Heart left ventricle (tissue), 16 donors: ENCODE measurements around the gene BNIP3. TPM values are rescaled to one million over a fixed set of nuclear protein-coding genes. Genes with fewer than 3 reads are reported as not detected.
A peak's percentile ranks its signal among the peaks of the same experiment; 100 is the strongest.

ENCODE experiments used
- ATAC-seq, 4 donors: fragments of 200-7000 bp; cut with Tn5 transposase; one replicate each; pipeline ENCODE4 v1.9.1; 2020 to 2022; ENCODE audit warnings: moderate library complexity in 4 of 4, mild to moderate bottlenecking in 3 of 4, moderate number of reproducible peaks in 1 of 4
- DNase-seq, 5 donors: peaks; one replicate each; pipeline ENCODE4 v3.0.0-alpha.2; 2020
- H3K27ac ChIP-seq, 12 donors: fragments of 200-600 bp; sonication (generic) in 4 of 12; one replicate each; pipeline versions ENCODE4 v1.5.0 to v1.8.0; 2016 to 2022; ENCODE audit warnings: mild to moderate bottlenecking in 2 of 12
- H3K27me3 ChIP-seq, 9 donors: fragments of 200-600 bp; sonication (generic) in 2 of 9; one replicate each; pipeline versions ENCODE4 v1.5.1 to v1.8.0; 2016 to 2022; ENCODE audit warnings: mild to moderate bottlenecking in 3 of 9
- H3K36me3 ChIP-seq, 9 donors: fragments of 200-600 bp; sonication (generic) in 2 of 9; one replicate each; pipeline versions ENCODE4 v1.5.0 to v1.8.0; 2018 to 2022; ENCODE audit warnings: mild to moderate bottlenecking in 2 of 9
- H3K4me1 ChIP-seq, 12 donors: fragments of 200-600 bp; sonication (generic) in 4 of 12; one replicate each; pipeline versions ENCODE4 v1.5.0 to v1.8.0; 2016 to 2022; ENCODE audit warnings: mild to moderate bottlenecking in 3 of 12
- H3K4me3 ChIP-seq, 12 donors: fragments of 200-600 bp; sonication (generic) in 4 of 12; one replicate each; pipeline versions ENCODE4 v1.5.0 to v1.8.0; 2017 to 2022; ENCODE audit warnings: mild to moderate bottlenecking in 9 of 12, moderate library complexity in 4 of 12
- H3K9me3 ChIP-seq, 12 donors: fragments of 200-600 bp; sonication (generic) in 4 of 12; one replicate each; pipeline versions ENCODE4 v1.5.0 to v1.8.0; 2016 to 2022; ENCODE audit warnings: mild to moderate bottlenecking in 1 of 12
- CTCF ChIP-seq, 12 donors: fragments of 200-600 bp; sonication (generic) in 4 of 12; IDR thresholded peaks; one replicate each; pipeline versions ENCODE4 v1.5.0 to v1.8.0; 2018 to 2022; ENCODE audit warnings: antibody characterized with exemption in 12 of 12, mild to moderate bottlenecking in 5 of 12
- POLR2A ChIP-seq, 2 donors: fragments of 450-650 bp; IDR thresholded peaks; one replicate each; pipeline ENCODE4 v1.6.1; 2017; ENCODE audit warnings: antibody characterized with exemption in 2 of 2, mild to moderate bottlenecking in 2 of 2, moderate library complexity in 2 of 2
- WGBS, 4 donors: extraction: QIAGEN DNeasy Blood & Tissue Kit in 2 of 4; methylation state at CpG; one replicate each; pipeline versions ENCODE4 v1.1.5 to v1.1.7; 2013 to 2018; 5-methylcytosine and 5-hydroxymethylcytosine counted together
- intact Hi-C, 10 donors: fragments of 100-400 bp; cut with DNase I; formaldehyde crosslinking; loops; one replicate each; pipeline versions ENCODE4 v1.11.1 to v1.14.2; 2022
- polyA plus RNA-seq, 2 donors: library from polyadenylated mRNA; stranded (reverse); fragments of 200-250 nt; gene quantifications; one replicate each; pipeline ENCODE4 v1.2.3, GENCODE V29; 2013
- total RNA-seq, 9 donors: library from RNA; depleted of rRNA in 2 of 9; stranded (reverse); fragments of >200 nt in 2 of 9; fragmentation: NEBNext Ultra II Directional in 3 of 9; extraction: Animal tissue kit (Norgen Biotek cat#: 25700) in 3 of 9; gene quantifications; one replicate each; pipeline versions ENCODE4 v1.1.0 to v1.2.4, GENCODE V29; 2016 to 2023
- donor health status: ischemic (EF 13 %, LVEDD 7.1; RV severe dilation, severe dysfunction).
- donor health status: healthy with polysubstance abuse.
- donor health status: DM: no; HTN: yes; CAD: no.
- donor health status: DM: no; HTN: no; CAD: no.
- donor health status: ischemic (EF 25% LVEDD 6.9; RV normal size, moderate dysfunction).
- donor health status: ischemic (EF 25% LVEDD 5.7; RV mildly dilated, moderate dysfunction).
- donor health status: healthy.
- donor health status: DM: yes; HTN: yes; CAD: no.
- donor health status: ischemic (EF 35%, LVEDD 5.7; RV mildly dilated, moderate dysfunction).
- donor health status: nonischemic (EF 11% LVEDD 7.7; RV severe dilation, severe dysfunction).
- donor health status: DM: yes; HTN: yes; CAD: no.
- donor health status: PGD.
- donor health status: ischemic (EF 29% LVEDD 5.4; RV normal size, mild dysfunction).
- donor health status: nonischemic (EF 23%, LVEDD 6.1; RV moderate dilation, normal function).

Gene BNIP3
- total and polyA plus RNA-seq, 11 donors = 48.1 to 711 (median 123) TPM

GRCh38 chr10:131978366-131978765, 3.4 kb downstream of the BNIP3 start:
- TF ChIP-seq POLR2A (IDR thresholded peaks at IDR 0.05) (no peak), CTCF (IDR thresholded peaks at IDR 0.05) (no peak)
- H3K4me3 ChIP-seq = no peak overlapping the region
- H3K9me3 ChIP-seq = no peaks in the 10 kb centered on the region
- WGBS, 4 donors = 45 to 71% (median 59%) methylated on average over 3 of the region's 3 CpGs
- intact Hi-C loops = loop anchor here in 5 of 10 donors (5.0 to 10.0 kb wide), 2 partner anchors 74 to 76 kb away; partner anchors contain the start of gene PPP2R2D (in 5 of the 5)
- DNase-seq (no peak), ATAC-seq (no peak)
- H3K27me3 ChIP-seq = peaks cover 0 to 9% (median 0%) of the 10 kb centered on the region in 9 donors
- H3K36me3 ChIP-seq = no peaks in the 10 kb centered on the region
- peaks cover 6 to 83% (median 45%) of the 10 kb centered on the region in 12 donors for H3K4me1 ChIP-seq
- H3K27ac ChIP-seq = peak overlapping the region in 2 of 12 donors; percentile 2 to 90

GRCh38 chr10:131977323-131978096, 4.2 kb downstream of the BNIP3 start:
- DNase-seq (no peak), ATAC-seq (no peak)
- Histone ChIP-seq H3K4me3 (no peak overlapping the region), H3K9me3 (no peaks in the 10 kb centered on the region), H3K27me3 (peaks cover 0 to 4% (median 0%) of the 10 kb centered on the region in 9 donors), H3K36me3 (no peaks in the 10 kb centered on the region), H3K4me1 (peaks cover 10 to 88% (median 52%) of the 10 kb centered on the region in 12 donors), H3K27ac (peak overlapping the region in 1 of 12 donors; percentile 90)
- 73 to 84% (median 77%) methylated on average over 13 of the region's 13 CpGs for WGBS, 4 donors
- intact Hi-C loops = loop anchor here in 5 of 10 donors (5.0 to 10.0 kb wide), 2 partner anchors 73 to 75 kb away; partner anchors contain the start of gene PPP2R2D (in 5 of the 5)
- TF ChIP-seq POLR2A (IDR thresholded peaks at IDR 0.05) (no peak), CTCF (IDR thresholded peaks at IDR 0.05) (no peak)

- 88 to 92% (median 91%) methylated on average over 10 of the region's 10 CpGs for WGBS, 4 donors
- peak overlapping the region in 2 of 12 donors; percentile 78 to 82 for H3K27ac ChIP-seq
- peaks cover 10 to 83% (median 53%) of the 10 kb centered on the region in 12 donors for H3K4me1 ChIP-seq
- H3K36me3 ChIP-seq = peaks cover 0 to 14% (median 7%) of the 10 kb centered on the region in 9 donors
- no peak overlapping the region for H3K4me3 ChIP-seq
- no peak for TF ChIP-seq POLR2A (IDR thresholded peaks at IDR 0.05)
- TF ChIP-seq CTCF (IDR thresholded peaks at IDR 0.05) = no peak
- intact Hi-C loops = loop anchor here in 5 of 10 donors (5.0 to 10.0 kb wide), 2 partner anchors 71 to 73 kb away; partner anchors contain the start of gene PPP2R2D (in 5 of the 5)
- ATAC-seq = no peak
- H3K9me3 ChIP-seq = no peaks in the 10 kb centered on the region
- DNase-seq = no peak
- no peaks in the 10 kb centered on the region for H3K27me3 ChIP-seq
Measured at GRCh38 chr10:131975796-131976195, 5.9 kb downstream of the BNIP3 start.

GRCh38 chr10:131975003-131975402, 6.7 kb downstream of the BNIP3 start:
- DNase-seq (no peak), ATAC-seq (no peak)
- TF ChIP-seq CTCF (IDR thresholded peaks at IDR 0.05) = no peak
- TF ChIP-seq POLR2A (IDR thresholded peaks at IDR 0.05) = no peak
- peaks cover 0 to 22% (median 15%) of the 10 kb centered on the region in 9 donors for H3K36me3 ChIP-seq
- intact Hi-C loops = loop anchor here in 5 of 10 donors (5.0 to 10.0 kb wide), 2 partner anchors 70 to 73 kb away; partner anchors contain the start of gene PPP2R2D (in 5 of the 5)
- no peak overlapping the region for H3K4me3 ChIP-seq
- peak overlapping the region in 7 of 12 donors; percentile 6 to 82 (median 72) for H3K27ac ChIP-seq
- H3K4me1 ChIP-seq = peaks cover 10 to 75% (median 45%) of the 10 kb centered on the region in 12 donors
- H3K27me3 ChIP-seq = no peaks in the 10 kb centered on the region
- 41 to 62% (median 49%) methylated on average over 6 of the region's 6 CpGs for WGBS, 4 donors
- no peaks in the 10 kb centered on the region for H3K9me3 ChIP-seq
